HS-5 (cell line): Measurements from ENCODE around the gene LILRB4.
"Not testable (repeated sequence)": the region's sequence is repeated elsewhere in the genome, so short reads cannot be mapped to it uniquely, and the experiment has no call there.

ENCODE experiments used
- DNase-seq: peaks from one replicate; pipeline ENCODE4 v3.0.0-alpha.2; 2012; ENCODE audit warnings: low read depth

Gene LILRB4

DNA sequence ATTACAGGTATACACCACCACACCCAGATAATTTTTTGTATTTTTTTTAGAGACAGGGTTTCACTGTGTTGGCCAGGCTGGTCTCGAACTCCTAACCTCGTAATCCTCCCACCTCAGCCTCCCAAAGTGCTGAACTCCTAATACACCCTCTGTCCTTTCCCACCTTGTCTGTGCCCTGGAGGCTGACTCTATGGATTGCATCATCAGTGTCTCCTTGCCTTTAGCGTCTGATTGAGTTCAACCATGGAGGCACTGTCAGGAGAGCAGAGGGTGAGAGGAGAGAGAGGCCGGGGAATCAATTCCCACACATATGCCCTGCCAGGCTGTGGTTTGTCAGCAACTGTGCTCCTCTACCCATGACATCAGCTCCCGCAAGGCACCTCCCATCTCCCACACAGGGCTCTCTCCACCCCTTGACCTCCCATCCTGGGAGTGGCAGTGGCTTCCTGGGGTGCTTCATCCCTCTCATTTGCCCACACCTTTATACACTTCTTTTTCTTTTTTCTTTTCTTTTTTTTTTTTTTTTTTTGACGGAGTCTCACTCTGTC is 12.6 kb upstream of the LILRB4 start:
- DNase-seq: no peak

DNA sequence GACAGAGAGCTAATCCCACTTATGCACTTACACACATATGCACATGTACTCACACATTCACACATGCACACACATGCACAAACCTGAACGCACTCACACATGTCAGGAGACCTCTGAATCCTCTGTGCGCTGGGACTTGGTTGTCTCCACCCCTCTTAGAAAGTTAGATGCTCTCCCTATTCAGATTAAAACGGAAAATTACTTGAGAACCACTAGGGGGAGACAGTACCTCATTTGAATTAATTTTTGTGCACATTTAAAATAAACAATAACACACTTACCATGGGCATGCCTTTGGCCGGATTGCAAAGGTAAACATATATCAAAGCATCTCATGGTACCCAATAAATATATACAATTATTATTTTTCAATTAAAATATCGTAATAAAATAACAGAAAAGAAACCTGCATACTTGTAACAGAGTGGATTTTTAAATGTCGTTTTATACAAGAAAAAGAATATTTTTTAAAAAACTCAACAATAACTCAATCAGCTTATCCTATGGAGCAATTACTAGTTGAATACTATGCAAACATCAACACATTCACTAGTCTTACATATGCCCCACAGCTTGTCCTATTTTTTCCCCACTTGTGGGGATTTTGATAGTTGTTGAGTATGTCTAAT is 9.5 kb upstream of the LILRB4 start:
- DNase-seq: peak; percentile 24

- DNase-seq: no peak
Observed at GRCh38 chr19:54654447-54655321, 8.1 kb upstream of the LILRB4 start.

GRCh38 chr19:54659300-54659699 is 3.5 kb upstream of the LILRB4 start:
- no peak for DNase-seq

- DNase-seq: no peak
Observed at GRCh38 chr19:54660306-54660705, 2.5 kb upstream of the LILRB4 start.

- DNase-seq: no peak
Observed at GRCh38 chr19:54660964-54661363, 1.8 kb upstream of the LILRB4 start.

DNA sequence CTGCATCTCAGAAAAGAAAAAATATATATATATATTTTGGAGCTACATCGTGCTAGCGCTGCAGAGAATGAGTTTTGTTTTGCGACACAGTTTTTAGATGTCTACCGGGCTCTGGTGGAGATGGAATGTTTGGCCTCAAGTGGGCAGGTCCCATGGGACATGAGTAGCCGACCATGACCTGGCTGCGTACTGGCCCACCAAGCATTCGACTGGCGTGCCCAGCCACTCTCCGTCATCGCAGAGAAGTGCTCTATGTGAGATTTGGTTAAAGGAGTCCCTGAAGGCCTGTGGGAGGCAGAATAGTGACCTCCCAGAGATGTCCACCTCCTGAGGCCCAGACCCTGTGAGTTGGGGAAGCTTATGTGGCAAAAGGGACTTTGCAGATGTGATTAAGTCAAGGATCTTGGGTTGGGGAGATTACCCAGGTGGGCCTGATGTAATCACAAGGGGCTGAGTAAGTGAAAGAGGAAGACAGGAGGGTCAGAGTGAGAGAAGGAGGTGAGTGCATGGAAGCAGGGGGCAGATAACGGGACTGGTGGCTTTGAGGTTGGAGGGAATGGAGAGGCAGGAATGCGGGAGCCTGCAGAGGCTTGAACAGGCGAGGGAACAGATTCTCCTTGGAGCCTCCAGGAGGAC is 821 bp upstream of the LILRB4 start:
- no peak for DNase-seq

- no peak for DNase-seq
Observed at GRCh38 chr19:54665530-54665929, 2.7 kb downstream of the LILRB4 start.

GRCh38 chr19:54667217-54667616 is 4.4 kb downstream of the LILRB4 start:
- no peak for DNase-seq

GRCh38 chr19:54668353-54668752 is 5.6 kb downstream of the LILRB4 start:
- no peak for DNase-seq

GRCh38 chr19:54670576-54671357 is 8.0 kb downstream of the LILRB4 start:
- no peak for DNase-seq

- no peak for DNase-seq
Observed at GRCh38 chr19:54673222-54673621, 10.4 kb downstream of the LILRB4 start.

DNA sequence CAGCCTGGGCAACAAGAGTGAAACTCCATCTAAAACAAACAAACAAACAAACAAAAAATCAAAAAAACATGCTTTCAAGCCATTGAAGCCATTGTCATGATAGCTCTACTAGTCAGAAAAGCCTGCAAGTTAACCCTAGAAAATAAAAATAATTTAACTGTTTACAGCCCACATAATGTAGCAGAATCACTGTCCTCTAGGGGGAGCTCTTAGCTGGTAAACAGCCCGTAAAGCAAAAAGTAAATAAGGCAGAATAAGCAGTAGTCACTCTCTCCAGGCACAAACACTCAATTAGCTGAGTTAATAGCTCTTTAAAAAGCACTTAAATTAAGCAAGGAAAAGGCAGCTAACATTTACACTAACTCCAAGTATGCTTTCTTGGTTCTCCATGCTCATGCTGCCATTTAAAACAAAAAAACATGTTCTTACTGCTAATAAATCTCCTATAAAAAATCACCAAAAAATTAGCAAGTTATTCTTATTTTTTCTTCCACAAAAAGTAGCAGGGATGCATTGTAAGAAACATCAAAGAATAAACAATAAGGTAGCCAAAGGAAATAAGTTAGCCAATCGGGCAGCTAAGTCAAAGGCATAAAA is 11.3 kb downstream of the LILRB4 start:
- DNase-seq: peak; percentile 28

DNA sequence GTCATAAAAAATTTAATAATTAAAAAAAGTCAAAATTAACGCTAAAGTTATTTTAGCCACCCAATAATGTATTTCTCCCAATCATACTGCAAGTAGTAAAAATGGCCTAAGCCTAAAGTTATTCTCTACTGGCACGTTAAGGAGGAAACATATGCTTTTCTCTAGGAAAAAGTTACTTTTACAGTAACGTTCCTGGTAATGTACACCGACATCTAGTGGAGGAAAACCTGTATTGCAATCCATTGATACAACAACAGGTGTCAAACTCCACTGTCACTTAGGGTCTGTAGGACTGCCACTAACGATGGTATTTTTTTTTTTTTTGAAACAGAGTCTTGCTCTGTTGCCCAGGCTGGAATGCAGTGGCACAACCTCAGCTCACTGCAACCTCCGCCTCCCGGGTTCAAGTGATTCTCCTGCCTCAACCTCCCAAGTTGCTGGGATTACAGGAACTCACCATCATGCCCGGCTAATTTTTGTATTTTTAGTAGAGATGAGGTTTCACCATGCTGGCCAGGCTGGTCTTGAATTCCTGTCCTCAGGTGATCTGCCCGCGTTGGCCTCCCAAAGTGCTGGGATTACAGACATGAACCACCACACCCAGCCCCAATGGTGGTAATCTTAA is 13.5 kb downstream of the LILRB4 start:
- DNase-seq: peak; percentile 22

DNA sequence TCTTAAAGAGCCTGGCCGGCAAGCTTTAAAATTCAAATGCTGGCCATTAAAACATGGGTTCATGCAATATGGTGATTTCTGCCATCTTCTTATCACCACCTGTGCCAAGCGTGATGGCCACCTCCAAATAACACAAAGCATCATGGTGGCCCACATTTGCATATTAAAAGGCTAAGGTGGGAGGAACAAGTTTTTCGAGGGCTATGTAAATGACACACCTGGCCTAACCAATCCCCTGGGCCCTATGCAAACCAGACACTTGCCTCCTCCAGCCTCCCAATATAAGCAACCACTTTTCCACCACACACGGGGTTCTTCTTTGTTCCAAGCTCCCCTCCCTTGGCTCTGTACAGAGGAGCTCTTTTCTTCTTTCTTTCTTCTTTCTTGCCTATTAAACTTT is 14.4 kb downstream of the LILRB4 start:
- no peak for DNase-seq

GRCh38 chr19:54681596-54681995 is 18.8 kb downstream of the LILRB4 start:
- not testable (repeated sequence) for DNase-seq

DNA sequence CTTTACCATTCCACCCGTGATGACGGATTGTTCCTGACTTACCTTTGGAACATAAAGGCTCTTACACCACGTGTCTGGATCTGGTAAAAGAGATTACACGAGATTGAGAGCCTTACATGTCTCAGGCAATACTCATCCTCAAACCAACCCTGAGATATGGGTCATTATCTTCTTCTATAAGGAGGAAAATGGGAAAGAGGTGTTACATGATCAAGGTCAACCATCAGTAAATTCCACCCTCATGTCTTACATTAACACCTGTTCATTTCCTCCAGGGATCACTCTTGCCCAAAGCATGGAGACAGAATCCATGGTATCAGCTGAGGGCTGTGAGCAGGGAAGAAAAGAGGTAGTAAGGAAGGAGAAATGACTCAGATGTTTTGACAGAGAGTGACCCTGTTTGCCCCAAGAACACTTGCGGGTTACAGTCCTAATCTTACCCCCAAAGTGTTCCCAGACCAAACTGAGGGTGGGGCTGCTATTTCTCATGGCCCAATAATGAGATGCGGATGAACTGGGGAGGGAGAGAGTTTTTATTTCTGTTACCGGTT is 19.6 kb downstream of the LILRB4 start:
- DNase-seq: no peak

DNA sequence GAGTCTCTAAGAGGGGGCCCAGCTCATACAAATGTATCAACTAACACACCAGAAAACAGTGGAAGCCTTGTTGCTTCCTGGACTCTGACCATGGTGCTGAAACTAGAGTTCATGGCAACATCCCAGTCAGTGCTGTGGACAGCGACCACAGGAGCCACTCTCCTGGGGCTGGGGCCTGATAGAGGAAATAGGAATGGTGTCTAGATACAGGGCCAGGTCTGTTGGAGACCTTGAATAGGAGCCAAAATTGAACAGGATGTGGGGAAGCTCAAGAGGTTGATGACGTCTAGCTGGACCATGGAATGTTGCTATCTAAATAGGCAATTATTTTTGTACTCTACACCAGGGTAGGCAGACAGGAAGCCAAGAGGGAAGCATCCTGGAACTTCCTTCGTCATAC is 21.7 kb downstream of the LILRB4 start:
- DNase-seq: no peak

DNA sequence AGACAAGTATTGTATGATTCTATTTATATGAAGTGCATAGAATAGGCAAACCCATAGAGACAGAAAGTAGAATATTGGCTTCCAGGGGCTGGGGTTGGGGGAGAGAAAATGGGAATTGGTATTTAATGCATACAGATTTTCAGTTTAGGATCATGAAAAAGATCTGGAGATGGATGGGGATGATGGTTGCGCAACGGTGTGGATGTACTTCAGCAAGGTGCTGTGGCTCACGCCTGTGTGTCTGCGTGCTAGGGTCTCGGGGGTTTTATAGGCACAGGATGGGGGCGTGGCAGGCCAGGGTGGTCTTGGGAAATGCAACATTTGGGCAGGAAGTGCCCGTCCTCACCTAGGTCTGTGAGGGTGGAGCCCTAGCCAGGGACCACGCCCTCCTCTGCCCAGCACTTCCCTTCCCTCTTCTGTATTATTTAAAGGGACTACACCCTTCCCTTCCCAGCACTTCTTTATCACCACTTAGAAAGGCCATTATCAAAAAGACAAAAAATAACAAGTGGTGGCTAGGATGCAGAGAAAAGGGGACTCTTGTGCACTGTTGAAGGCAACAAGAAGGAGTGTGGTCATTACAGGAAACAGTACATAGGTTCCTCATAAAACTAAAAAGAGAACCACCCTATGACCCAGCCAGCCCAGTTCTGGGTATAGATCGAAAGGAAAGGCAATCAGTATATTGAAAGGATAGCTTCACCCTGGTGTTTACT is 29.0 kb downstream of the LILRB4 start:
- no peak for DNase-seq

GRCh38 chr19:54692298-54692615 is 29.5 kb downstream of the LILRB4 start:
- no peak for DNase-seq
